BLaER1 treated with 17β-estradiol and CSF1 and Interleukin-3, amounts not matched to agents 10 nM and 100 nM (cell line): ENCODE results near the gene SF3B3.
A peak's percentile ranks its signal among the peaks of the same experiment; 100 is the strongest.

ENCODE experiments used
- H3K27ac ChIP-seq, 11 experiments: shearing (Covaris generic); formaldehyde crosslinking; 2 replicates each; pipeline ENCODE4 v1.8.1; 2022
- H3K27me3 ChIP-seq, 11 experiments: shearing (Covaris generic); formaldehyde crosslinking; 2 replicates each; pipeline ENCODE4 v1.8.1; 2022
- H3K36me3 ChIP-seq, 11 experiments: shearing (Covaris generic); formaldehyde crosslinking; 2 replicates each; pipeline ENCODE4 v1.8.1; 2022
- H3K4me1 ChIP-seq, 10 experiments: shearing (Covaris generic); formaldehyde crosslinking; 2 replicates each; pipeline ENCODE4 v1.8.1; 2022
- H3K4me2 ChIP-seq, 11 experiments: shearing (Covaris generic); formaldehyde crosslinking; 2 replicates each; pipeline ENCODE4 v1.8.1; 2022
- H3K4me3 ChIP-seq, 10 experiments: shearing (Covaris generic); formaldehyde crosslinking; 2 replicates each; pipeline ENCODE4 v1.8.1; 2022
- H3K9ac ChIP-seq, 11 experiments: shearing (Covaris generic); formaldehyde crosslinking; 2 replicates each; pipeline ENCODE4 v1.8.1; 2022
- H3K9me3 ChIP-seq, 11 experiments: shearing (Covaris generic); formaldehyde crosslinking; replicated peaks in 1 of 11; 2 replicates each; pipeline ENCODE4 v1.8.1; 2022
- H4K20me1 ChIP-seq, 11 experiments: shearing (Covaris generic); formaldehyde crosslinking; 2 replicates each; pipeline ENCODE4 v1.8.1; 2022
- Cebpa-rat ChIP-seq, 11 experiments: shearing (Covaris generic); IDR thresholded peaks; 2 replicates each; pipeline ENCODE4 v1.8.1; 2022

SF3B3 gene

GRCh38 chr16:70481929-70482536 lies 41.6 kb upstream of the SF3B3 start:
- H3K4me3 ChIP-seq, result no peak overlapping the region
- TF ChIP-seq Cebpa-rat (IDR thresholded peaks at IDR 0.05), result no peak
- peaks cover 0 to 45% (median 0%) of the 10 kb centered on the region in 11 experiments; a peak in 5 of 22 replicates for H4K20me1 ChIP-seq
- H3K4me1 ChIP-seq, result peaks cover 13 to 27% (median 19%) of the 10 kb centered on the region in 10 experiments
- H3K9ac ChIP-seq, result 0 out of 22 replicates have a peak overlapping the region, but pooled peaks of 1 of the 11 experiments have one; percentile 1
- 0 out of 22 replicates have a peak overlapping the region, but pooled peaks of 1 of the 11 experiments have one; percentile 13 for H3K27ac ChIP-seq
- no peaks in the 10 kb centered on the region for H3K27me3 ChIP-seq
- H3K36me3 ChIP-seq, result peaks cover 46 to 86% (median 61%) of the 10 kb centered on the region in 11 experiments
- no peak overlapping the region for H3K4me2 ChIP-seq
- H3K9me3 ChIP-seq, result no peaks in the 10 kb centered on the region

GRCh38 chr16:70482624-70483023 lies 41.0 kb upstream of the SF3B3 start:
- Histone ChIP-seq H3K27ac (0 out of 22 replicates have a peak overlapping the region, but pooled peaks of 2 of the 11 experiments have one; percentile 13 to 31), H3K4me2 (no peak overlapping the region), H3K4me1 (peaks cover 10 to 27% (median 19%) of the 10 kb centered on the region in 10 experiments), H3K36me3 (peaks cover 46 to 87% (median 65%) of the 10 kb centered on the region in 11 experiments), H4K20me1 (peaks cover 0 to 45% (median 0%) of the 10 kb centered on the region in 11 experiments; a peak in 5 of 22 replicates), H3K27me3 (no peaks in the 10 kb centered on the region), H3K9ac (0 out of 22 replicates have a peak overlapping the region, but pooled peaks of 1 of the 11 experiments have one; percentile 1), H3K9me3 (no peaks in the 10 kb centered on the region), H3K4me3 (no peak overlapping the region)
- no peak for TF ChIP-seq Cebpa-rat (IDR thresholded peaks at IDR 0.05)

- Histone ChIP-seq H3K4me2 (peak overlapping the region in 8 of 11 experiments; percentile 6 to 60 (median 33); a peak in 15 of 22 replicates), H4K20me1 (peaks cover 0 to 37% (median 0%) of the 10 kb centered on the region in 11 experiments; a peak in 5 of 22 replicates), H3K27ac (peak overlapping the region in 2 of 11 experiments; percentile 30 to 43; a peak in 4 of 22 replicates), H3K4me1 (peaks cover 9 to 26% (median 19%) of the 10 kb centered on the region in 10 experiments), H3K27me3 (no peaks in the 10 kb centered on the region), H3K4me3 (no peak overlapping the region), H3K9me3 (no peaks in the 10 kb centered on the region), H3K36me3 (peaks cover 42 to 87% (median 62%) of the 10 kb centered on the region in 11 experiments), H3K9ac (peak overlapping the region in 5 of 11 experiments; percentile 12 to 24 (median 15); a peak in 4 of 22 replicates)
- no peak for TF ChIP-seq Cebpa-rat (IDR thresholded peaks at IDR 0.05)
These were observed 40.2 kb upstream of the SF3B3 start for GRCh38 chr16:70483426-70483825.

GRCh38 chr16:70484867-70485266 lies 38.7 kb upstream of the SF3B3 start:
- TF ChIP-seq Cebpa-rat (IDR thresholded peaks at IDR 0.05), result no peak
- Histone ChIP-seq H3K9me3 (no peaks in the 10 kb centered on the region), H4K20me1 (peaks cover 0 to 23% (median 0%) of the 10 kb centered on the region in 11 experiments; a peak in 4 of 22 replicates), H3K9ac (no peak overlapping the region), H3K27me3 (no peaks in the 10 kb centered on the region), H3K4me3 (no peak overlapping the region), H3K4me1 (peaks cover 0 to 18% (median 12%) of the 10 kb centered on the region in 10 experiments; a peak in 14 of 20 replicates), H3K36me3 (peaks cover 31 to 85% (median 48%) of the 10 kb centered on the region in 11 experiments), H3K27ac (no peak overlapping the region), H3K4me2 (no peak overlapping the region)

GRCh38 chr16:70490261-70490660 lies 33.4 kb upstream of the SF3B3 start:
- H3K4me3 ChIP-seq, result no peak overlapping the region
- peak overlapping the region in 3 of 11 experiments; percentile 22 to 47 (median 39); a peak in 3 of 22 replicates for H3K9ac ChIP-seq
- peaks cover 20 to 28% (median 21%) of the 10 kb centered on the region in 10 experiments for H3K4me1 ChIP-seq
- H3K9me3 ChIP-seq, result no peaks in the 10 kb centered on the region
- H3K36me3 ChIP-seq, result peaks cover 28 to 81% (median 48%) of the 10 kb centered on the region in 11 experiments
- H3K27ac ChIP-seq, result peak overlapping the region in 6 of 11 experiments; percentile 3 to 66 (median 38); a peak in 9 of 22 replicates
- no peak for TF ChIP-seq Cebpa-rat (IDR thresholded peaks at IDR 0.05)
- no peaks in the 10 kb centered on the region; a peak in 2 of 22 replicates for H4K20me1 ChIP-seq
- peak overlapping the region; percentile 44 to 78 (median 69) for H3K4me2 ChIP-seq
- no peaks in the 10 kb centered on the region for H3K27me3 ChIP-seq

- no peak overlapping the region for H3K27ac ChIP-seq
- no peaks in the 10 kb centered on the region for H3K9me3 ChIP-seq
- H3K36me3 ChIP-seq, result peaks cover 54 to 83% (median 63%) of the 10 kb centered on the region in 11 experiments
- no peak overlapping the region for H3K4me2 ChIP-seq
- TF ChIP-seq Cebpa-rat (IDR thresholded peaks at IDR 0.05), result no peak
- no peaks in the 10 kb centered on the region; a peak in 3 of 22 replicates for H4K20me1 ChIP-seq
- H3K9ac ChIP-seq, result no peak overlapping the region
- H3K27me3 ChIP-seq, result no peaks in the 10 kb centered on the region
- H3K4me1 ChIP-seq, result peaks cover 20 to 28% (median 21%) of the 10 kb centered on the region in 10 experiments
- no peak overlapping the region for H3K4me3 ChIP-seq
These were observed 29.8 kb upstream of the SF3B3 start for GRCh38 chr16:70493802-70494201.

GRCh38 chr16:70494202-70494770 lies 29.3 kb upstream of the SF3B3 start:
- no peak for TF ChIP-seq Cebpa-rat (IDR thresholded peaks at IDR 0.05)
- Histone ChIP-seq H3K9ac (no peak overlapping the region), H3K36me3 (peaks cover 54 to 85% (median 68%) of the 10 kb centered on the region in 11 experiments), H3K4me1 (peaks cover 20 to 28% (median 21%) of the 10 kb centered on the region in 10 experiments), H3K9me3 (no peaks in the 10 kb centered on the region), H3K4me3 (no peak overlapping the region), H3K27me3 (no peaks in the 10 kb centered on the region), H3K27ac (no peak overlapping the region), H4K20me1 (no peaks in the 10 kb centered on the region; a peak in 3 of 22 replicates), H3K4me2 (no peak overlapping the region)

- Histone ChIP-seq H3K4me3 (no peak overlapping the region), H3K36me3 (peaks cover 55 to 86% (median 72%) of the 10 kb centered on the region in 11 experiments), H3K4me2 (no peak overlapping the region; a peak in 1 of 22 replicates), H3K9ac (no peak overlapping the region), H3K27ac (no peak overlapping the region), H4K20me1 (no peaks in the 10 kb centered on the region; a peak in 3 of 22 replicates), H3K9me3 (no peaks in the 10 kb centered on the region), H3K27me3 (no peaks in the 10 kb centered on the region), H3K4me1 (peaks cover 18 to 27% (median 20%) of the 10 kb centered on the region in 10 experiments)
- no peak for TF ChIP-seq Cebpa-rat (IDR thresholded peaks at IDR 0.05)
These were observed 28.8 kb upstream of the SF3B3 start for GRCh38 chr16:70494777-70495176.
